PC-3 (cell line): Measurements from ENCODE around the gene OMG. TPM values are rescaled to one million over a fixed set of nuclear protein-coding genes. Genes with fewer than 3 reads are reported as not detected.

Experiments used
- ATAC-seq: fragments of 200-7000 bp; cut with Tn5 transposase; 2 replicates; pipeline ENCODE4 v1.9.1; 2020; ENCODE audit warnings: mild to moderate bottlenecking, moderate library complexity
- BruUV-seq: library from RNA; stranded (reverse); fragments of 400-500 nt; replicated peaks from 2 replicates; lab custom pipeline; 2021; lab: Mats Ljungman, UMichigan
- CTCF ChIA-PET: fragments of 300-600 bp; sonication (Branson Sonifier 250); formaldehyde crosslinking; loops from one replicate; lab custom pipeline; 2022; ENCODE audit warnings: antibody characterized with exemption; lab: Charles Lee
- POLR2A ChIA-PET: fragments of 300-600 bp; sonication (Branson Sonifier 250); formaldehyde crosslinking; loops from one replicate; lab custom pipeline; 2022; ENCODE audit warnings: antibody characterized with exemption; ENCODE audit not compliant: unreplicated experiment; lab: Charles Lee
- DNase-seq: peaks from one replicate; pipeline ENCODE4 v3.0.0-alpha.2; 2015
- H2AFZ ChIP-seq: fragments of 300-600 bp; sonication (generic); 2 replicates; pipeline ENCODE4 v1.6.0; 2016; ENCODE audit warnings: antibody characterized with exemption, low read length
- H3F3A ChIP-seq: fragments of 300-600 bp; sonication (generic); one replicate; pipeline ENCODE4 v1.6.0; 2017; ENCODE audit warnings: antibody characterized with exemption, low read length, control low read depth, mild to moderate bottlenecking; ENCODE audit not compliant: unreplicated experiment
- H3K27ac ChIP-seq: fragments of 300-600 bp; sonication (generic); 2 replicates; pipeline ENCODE4 v1.5.1; 2016; ENCODE audit warnings: mild to moderate bottlenecking, low read length
- H3K27me3 ChIP-seq: fragments of 300-600 bp; sonication (generic); 2 replicates; pipeline ENCODE4 v1.6.1; 2016; ENCODE audit warnings: low read length, mixed read lengths
- H3K36me3 ChIP-seq: fragments of 300-600 bp; sonication (generic); 2 replicates; pipeline ENCODE4 v1.6.1; 2016; ENCODE audit warnings: low read depth, mixed run types, low read length, mixed read lengths
- H3K4me1 ChIP-seq: fragments of 300-600 bp; sonication (generic); 2 replicates; pipeline ENCODE4 v1.5.1; 2016; ENCODE audit warnings: low read length; ENCODE audit not compliant: insufficient read depth
- H3K4me2 ChIP-seq: fragments of 300-600 bp; sonication (generic); 2 replicates; pipeline ENCODE4 v1.6.0; 2016; ENCODE audit warnings: low read length
- H3K4me3 ChIP-seq: fragments of 300-600 bp; sonication (generic); 2 replicates; pipeline ENCODE4 v1.5.1; 2016; ENCODE audit warnings: mild to moderate bottlenecking, low read length, mixed read lengths
- H3K79me2 ChIP-seq: fragments of 300-600 bp; sonication (generic); 2 replicates; pipeline ENCODE4 v1.6.1; 2017; ENCODE audit warnings: low read length, mixed read lengths
- H3K9ac ChIP-seq: fragments of 300-600 bp; sonication (generic); 2 replicates; pipeline ENCODE4 v1.6.0; 2016; ENCODE audit warnings: mild to moderate bottlenecking, low read length
- H3K9me2 ChIP-seq: fragments of 300-600 bp; sonication (generic); replicated peaks from 2 replicates; pipeline ENCODE4 v1.6.1; 2016; ENCODE audit warnings: mixed run types, low read length, mixed read lengths
- H3K9me3 ChIP-seq: fragments of 300-600 bp; sonication (generic); 2 replicates; pipeline ENCODE4 v1.6.1; 2016; ENCODE audit warnings: low read length, mixed read lengths
- H4K20me1 ChIP-seq: fragments of 300-600 bp; sonication (generic); 2 replicates; pipeline ENCODE4 v1.6.1; 2016; ENCODE audit warnings: low read length, mixed read lengths
- CTCF ChIP-seq: fragments of 300-600 bp; sonication (generic); conservative IDR thresholded peaks from 2 replicates; pipeline ENCODE4 v1.5.1; 2017; ENCODE audit warnings: antibody characterized with exemption, low read depth, mild to moderate bottlenecking, low read length
- EZH2 ChIP-seq: fragments of 300-600 bp; sonication (generic); IDR thresholded peaks from one replicate; pipeline ENCODE4 v1.6.1; 2017; ENCODE audit warnings: antibody characterized with exemption, mild to moderate bottlenecking, low read length; ENCODE audit not compliant: unreplicated experiment
- EZH2phosphoT487 ChIP-seq: fragments of 300-600 bp; sonication (generic); IDR thresholded peaks from 2 replicates; pipeline ENCODE4 v1.6.1; 2018; ENCODE audit warnings: mild to moderate bottlenecking, antibody characterized with exemption, low read length, borderline replicate concordance
- intact Hi-C: fragments of 100-400 bp; cut with micrococcal nuclease; formaldehyde crosslinking; loops from 2 replicates; pipeline ENCODE4 v1.9.0; 2023
- total RNA-seq: library from RNA; depleted of rRNA; stranded (reverse); fragments of >200 nt; gene quantifications from 2 replicates; pipeline ENCODE4 v1.2.3, GENCODE V29; 2014

The OMG gene
- total RNA-seq, 1 experiment from 2014 or later = not detected

GRCh38 chr17:31329221-31329620 lies 32.2 kb upstream of the OMG start:
- POLR2A ChIA-PET = no interaction called here
- Histone ChIP-seq H3F3A (no peaks in the 10 kb centered on the region), H3K9me2 (no peaks in the 10 kb centered on the region), H3K36me3 (no peaks in the 10 kb centered on the region), H3K79me2 (no peaks in the 10 kb centered on the region), H3K4me1 (peaks cover 23% of the 10 kb centered on the region), H2AFZ (no peak overlapping the region), H3K9me3 (no peaks in the 10 kb centered on the region), H3K9ac (no peak overlapping the region), H3K4me2 (no peak overlapping the region), H3K4me3 (no peak overlapping the region), H3K27me3 (no peaks in the 10 kb centered on the region), H4K20me1 (no peaks in the 10 kb centered on the region), H3K27ac (no peak overlapping the region)
- TF ChIP-seq EZH2 (no peak), EZH2phosphoT487 (no peak), CTCF (no peak)
- CTCF ChIA-PET = no interaction called here
- DNase-seq (peak; percentile 28), ATAC-seq (no peak)
- intact Hi-C loops = no loop called here
- BruUV-seq = no TSS peak

DNA sequence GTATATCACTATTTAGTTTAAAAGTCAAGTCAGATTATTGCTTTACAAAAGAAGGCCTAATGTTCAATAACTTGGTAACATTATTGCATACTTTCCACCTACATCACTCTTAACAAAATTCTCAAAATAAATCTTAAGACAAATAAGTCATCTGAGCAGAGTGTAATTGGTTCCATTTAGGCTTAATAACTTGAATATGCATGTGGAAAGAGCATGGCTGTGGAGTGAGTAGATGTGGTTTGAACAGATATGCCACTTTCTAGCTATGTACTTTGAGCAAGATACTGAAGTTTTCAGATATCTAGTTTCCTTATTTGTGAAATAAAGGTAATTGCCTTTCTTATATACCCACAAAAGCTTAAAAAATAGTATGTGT lies 31.1 kb upstream of the OMG start:
- H3K9me3 ChIP-seq = no peaks in the 10 kb centered on the region
- H3K27me3 ChIP-seq = no peaks in the 10 kb centered on the region
- peak; percentile 1 for DNase-seq
- no peaks in the 10 kb centered on the region for H3K9me2 ChIP-seq
- H3K9ac ChIP-seq = no peak overlapping the region
- TF ChIP-seq CTCF (no peak), EZH2 (no peak)
- ChIA-PET CTCF (no interaction called here), POLR2A (no interaction called here)
- BruUV-seq = no TSS peak
- intact Hi-C loops = no loop called here
- no peaks in the 10 kb centered on the region for H3F3A ChIP-seq
- ATAC-seq = peak; percentile 31
- H3K79me2 ChIP-seq = no peaks in the 10 kb centered on the region
- H4K20me1 ChIP-seq = no peaks in the 10 kb centered on the region
- H3K4me3 ChIP-seq = no peak overlapping the region; the same call in 1 of the 2 replicates
- peaks cover 23% of the 10 kb centered on the region for H3K4me1 ChIP-seq
- peak overlapping the region; percentile 62 for H3K4me2 ChIP-seq
- H3K36me3 ChIP-seq = no peaks in the 10 kb centered on the region
- no peak overlapping the region for H2AFZ ChIP-seq
- peak overlapping the region; percentile 50 for H3K27ac ChIP-seq

- ChIA-PET POLR2A (no interaction called here), CTCF (no interaction called here)
- intact Hi-C loops = no loop called here
- DNase-seq (peak; percentile 78), ATAC-seq (peak; percentile 96)
- TF ChIP-seq CTCF = no peak
- no peak for TF ChIP-seq EZH2phosphoT487
- TF ChIP-seq EZH2 = no peak
- Histone ChIP-seq H3K9me2 (no peaks in the 10 kb centered on the region), H3K27me3 (no peaks in the 10 kb centered on the region), H3K79me2 (no peaks in the 10 kb centered on the region), H2AFZ (no peak overlapping the region), H4K20me1 (no peaks in the 10 kb centered on the region), H3F3A (no peaks in the 10 kb centered on the region), H3K9ac (no peak overlapping the region; the same call in 1 of the 2 replicates), H3K9me3 (no peaks in the 10 kb centered on the region), H3K27ac (peak overlapping the region; percentile 50), H3K4me3 (no peak overlapping the region; the same call in 1 of the 2 replicates), H3K4me2 (peak overlapping the region; percentile 62), H3K36me3 (no peaks in the 10 kb centered on the region), H3K4me1 (peaks cover 23% of the 10 kb centered on the region)
- no TSS peak for BruUV-seq
Observed at GRCh38 chr17:31327534-31328159, 30.6 kb upstream of the OMG start.
